Kidney capillary endothelial cell (primary cell): ENCODE measurements around the gene NT5C3B.

ENCODE experiments used
- DNase-seq: peaks from one replicate; pipeline ENCODE4 v3.0.0-alpha.2; 2018; ENCODE audit warnings: low spot score

Gene NT5C3B

DNA sequence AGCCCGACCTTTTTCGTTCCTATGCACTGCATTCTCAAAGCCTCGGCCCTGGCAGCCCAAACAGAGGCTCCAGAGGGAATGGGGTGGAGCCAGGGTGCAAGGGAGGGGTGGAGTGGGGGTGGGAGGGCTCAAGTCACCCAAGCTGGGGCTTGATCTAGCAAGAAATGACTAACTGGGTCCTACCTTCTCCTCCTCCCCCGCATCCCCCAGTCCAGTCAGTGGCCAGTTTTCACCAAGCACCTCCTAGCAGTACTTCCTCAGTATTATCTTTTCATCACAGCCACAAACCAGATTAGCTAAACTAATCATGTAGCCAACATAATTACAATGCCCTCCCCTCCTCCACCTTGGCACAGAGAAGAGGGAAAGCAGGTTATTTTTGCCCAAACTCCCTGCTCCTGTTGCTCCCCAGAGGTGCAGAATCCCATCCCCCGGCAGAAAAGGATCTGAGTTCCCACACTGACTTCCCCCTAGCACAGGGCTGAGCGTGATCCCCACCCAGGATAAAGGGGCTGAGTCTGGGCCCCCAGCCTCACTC is 51.8 kb downstream of the NT5C3B start:
- peak; percentile 61 for DNase-seq

DNA sequence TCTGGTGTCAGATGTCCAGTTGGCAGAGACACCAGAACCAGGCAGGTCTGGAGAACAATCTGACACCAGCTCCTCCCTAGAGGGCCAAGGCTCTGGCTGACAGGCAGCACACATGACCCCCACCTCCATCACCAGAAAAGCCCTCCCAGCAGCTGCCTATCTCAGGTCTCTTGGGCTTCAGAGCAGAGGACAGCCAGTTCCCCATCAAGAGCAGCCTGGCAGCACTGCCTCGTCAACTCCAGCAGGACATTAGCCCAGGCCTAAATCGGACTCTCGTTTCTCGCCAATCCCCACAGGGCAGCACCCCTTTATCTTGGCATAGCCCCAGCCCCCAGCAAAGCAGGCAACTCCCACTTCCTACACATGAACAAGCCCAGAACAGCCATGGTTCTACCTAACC is 53.9 kb downstream of the NT5C3B start:
- DNase-seq = no peak

DNA sequence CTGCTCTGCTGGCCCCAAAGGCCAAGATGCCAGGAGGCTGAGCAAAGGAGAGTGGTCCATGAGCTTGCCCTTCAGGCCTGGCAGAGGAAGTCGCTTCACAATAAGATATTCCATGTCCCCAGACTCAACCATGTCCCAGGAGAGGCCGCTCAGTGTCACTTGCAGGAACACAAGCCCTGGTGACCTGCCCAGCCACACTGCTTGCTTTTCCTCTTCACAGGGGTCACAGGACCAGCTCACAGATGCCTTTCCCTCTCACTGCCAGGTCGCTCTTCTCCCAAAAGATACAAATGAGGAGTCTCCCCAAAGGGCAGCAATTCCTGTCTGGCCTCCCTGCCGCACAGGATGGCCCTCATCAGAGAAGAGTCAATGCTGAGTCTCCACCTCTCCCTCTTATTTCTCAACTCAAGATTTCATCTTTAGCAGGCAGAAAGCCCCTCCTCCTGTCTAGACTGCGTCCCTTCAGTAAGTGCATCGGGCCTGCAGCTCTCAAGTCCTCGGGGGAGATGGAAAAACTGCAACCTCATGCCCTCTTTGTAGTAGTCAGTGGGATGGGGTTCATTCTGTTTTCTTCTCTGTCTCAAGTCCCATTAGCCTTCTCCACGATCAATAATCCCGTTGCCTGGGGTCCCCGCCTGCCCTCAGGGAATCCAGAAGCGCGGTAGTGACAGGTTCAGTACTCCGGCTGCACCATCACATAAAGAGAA is 54.5 kb downstream of the NT5C3B start:
- peak; percentile 50 for DNase-seq

DNA sequence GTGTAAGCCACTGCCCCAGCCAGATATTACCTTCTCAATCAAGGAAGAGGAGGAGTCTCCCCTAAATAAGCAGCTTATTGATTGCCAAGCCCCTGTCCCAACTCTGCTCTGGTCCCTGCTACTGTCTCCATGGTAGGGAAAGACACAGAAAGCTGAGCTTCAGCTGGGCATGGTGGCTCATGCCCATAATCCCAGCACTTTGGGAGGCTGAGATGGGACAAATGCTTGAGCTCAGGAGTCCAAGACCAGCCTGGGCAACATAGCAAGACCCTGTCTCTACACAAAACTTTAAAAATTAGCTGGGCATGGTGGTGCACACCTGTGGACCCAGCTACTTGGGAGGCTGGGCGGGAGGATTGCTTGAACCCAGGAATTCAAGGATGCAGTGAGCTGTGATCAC is 56.1 kb downstream of the NT5C3B start:
- no peak for DNase-seq

DNA sequence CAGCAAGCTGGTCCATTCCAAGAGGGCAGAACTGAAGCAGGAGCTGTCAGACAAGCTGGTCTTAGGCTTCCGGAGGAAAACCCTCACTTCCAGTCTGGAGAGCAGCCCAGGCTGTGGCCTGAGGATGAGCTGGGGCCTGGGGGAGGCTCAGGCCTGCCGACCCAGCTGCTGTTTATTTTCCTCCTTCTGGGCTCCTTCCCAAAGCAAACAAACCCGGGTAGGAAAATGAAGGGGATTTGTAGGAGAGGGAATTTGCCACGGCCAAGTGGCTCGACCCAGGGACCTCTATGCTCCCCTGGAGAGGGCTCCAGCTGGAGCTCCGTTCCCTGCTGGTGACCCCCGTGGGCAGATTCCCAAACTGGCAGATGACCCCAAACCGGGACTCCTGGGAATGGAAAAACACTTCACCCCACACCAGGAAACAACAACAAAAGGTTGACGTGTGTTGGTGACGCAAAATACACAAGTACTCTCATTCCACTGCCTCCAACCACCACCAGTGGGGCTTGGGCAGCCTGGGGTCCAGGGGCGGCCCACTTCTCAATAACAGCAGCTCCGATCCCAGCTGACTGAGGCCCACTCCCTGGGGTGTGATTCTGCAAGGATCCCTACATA is 58.4 kb downstream of the NT5C3B start:
- DNase-seq = peak; percentile 92

DNA sequence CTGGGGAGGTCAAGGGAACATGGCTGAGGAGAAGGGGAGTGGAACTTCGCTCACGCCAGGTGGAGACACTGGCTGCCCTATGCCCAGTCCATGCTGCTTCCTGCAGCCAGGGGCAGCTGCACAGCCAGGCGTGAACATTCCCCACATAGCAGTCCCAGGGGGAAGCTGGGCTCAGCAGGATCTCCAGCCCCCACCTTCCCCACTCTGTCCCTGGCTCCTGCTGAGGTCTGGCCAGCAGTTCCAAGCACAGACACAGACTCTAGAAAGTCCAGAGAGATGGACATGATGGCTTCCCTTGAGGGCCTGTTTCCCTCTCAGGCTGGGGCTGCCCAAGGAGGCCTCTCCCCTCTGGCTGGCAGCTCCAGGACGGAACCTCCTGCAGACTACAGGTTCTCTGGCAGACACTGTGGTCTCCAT is 58.9 kb downstream of the NT5C3B start:
- DNase-seq = peak; percentile 76

DNA sequence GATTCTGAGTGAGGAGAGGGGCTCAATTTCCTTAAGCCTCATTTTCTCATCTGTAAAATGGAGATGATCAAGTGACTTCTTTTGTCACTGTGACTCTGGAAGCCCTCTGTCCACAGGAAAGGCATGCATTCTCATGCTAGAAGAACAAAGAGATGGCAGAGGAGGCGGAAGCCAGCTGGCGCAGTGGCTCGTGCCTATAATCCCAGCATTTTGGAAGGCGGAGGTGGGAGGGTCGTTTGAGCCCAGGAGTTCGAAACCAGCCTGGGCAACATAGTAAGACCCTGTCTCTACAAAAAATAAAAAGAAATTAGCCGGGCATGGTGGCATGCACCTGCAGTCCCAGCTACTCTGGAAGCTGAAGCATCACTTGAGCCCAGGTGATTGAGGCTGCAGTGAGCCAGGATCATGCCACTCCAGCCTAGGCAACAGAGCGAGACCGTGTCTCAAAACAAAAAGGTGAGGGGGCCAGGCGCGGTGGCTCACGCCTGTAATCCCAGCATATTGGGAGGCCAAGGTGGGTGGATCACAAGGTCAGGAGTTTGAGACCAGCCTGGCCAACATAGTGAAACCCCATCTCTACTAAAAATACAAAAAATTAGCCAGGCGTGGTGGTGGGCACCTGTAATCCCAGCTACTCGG is 59.7 kb downstream of the NT5C3B start:
- DNase-seq = peak; percentile 73

DNA sequence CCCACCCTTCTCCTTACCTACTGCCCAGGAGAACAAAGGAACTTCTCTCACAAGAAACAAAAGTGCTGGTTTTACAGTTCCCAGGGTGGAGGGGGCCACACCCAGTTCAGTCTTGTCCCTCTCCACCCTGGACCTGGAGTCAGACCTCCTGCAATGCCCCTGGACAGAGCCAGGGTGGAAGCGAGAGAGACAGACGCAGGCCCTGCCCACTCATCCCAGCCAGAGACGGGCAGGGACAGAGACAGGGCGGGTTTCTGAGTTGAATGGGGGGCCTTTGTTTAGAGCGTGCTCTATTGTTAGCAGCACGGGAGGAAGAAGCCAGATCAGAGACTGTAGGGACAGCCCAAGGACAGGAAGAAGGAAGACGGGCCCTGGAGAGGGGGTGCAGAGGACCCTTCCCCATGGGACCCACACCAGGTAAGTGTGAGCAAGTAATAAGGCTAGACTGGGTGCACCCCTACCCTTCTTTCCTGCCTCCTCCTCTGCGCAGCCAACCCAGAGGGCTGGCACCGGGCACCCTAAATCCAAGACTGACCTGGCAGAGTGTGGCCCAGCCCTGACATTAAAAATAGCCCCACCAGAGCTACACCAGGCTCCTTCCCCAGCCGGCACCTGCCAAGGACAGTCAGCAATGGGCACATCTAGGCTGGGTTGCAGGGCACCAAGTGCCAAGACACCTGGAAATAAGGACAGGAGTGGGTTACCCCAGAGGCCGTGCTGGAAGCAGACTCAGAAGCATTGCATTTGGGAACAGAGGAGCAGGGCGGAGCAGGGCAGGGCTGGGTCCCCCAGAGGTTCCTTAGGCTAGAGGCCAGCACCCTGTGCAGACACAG is 60.4 kb downstream of the NT5C3B start:
- DNase-seq = peak; percentile 89
